ENCODE measurements around the gene MRPL4. TPM values are rescaled to one million over a fixed set of nuclear protein-coding genes. Genes with fewer than 3 reads are reported as not detected.

MRPL4 gene
- total and polyA plus RNA-seq, 10 of the 15 experiments (the other 5 are each of a cell fraction or from before 2014, with no cell fraction given), result 0.79 to 221 (median 112) TPM

DNA sequence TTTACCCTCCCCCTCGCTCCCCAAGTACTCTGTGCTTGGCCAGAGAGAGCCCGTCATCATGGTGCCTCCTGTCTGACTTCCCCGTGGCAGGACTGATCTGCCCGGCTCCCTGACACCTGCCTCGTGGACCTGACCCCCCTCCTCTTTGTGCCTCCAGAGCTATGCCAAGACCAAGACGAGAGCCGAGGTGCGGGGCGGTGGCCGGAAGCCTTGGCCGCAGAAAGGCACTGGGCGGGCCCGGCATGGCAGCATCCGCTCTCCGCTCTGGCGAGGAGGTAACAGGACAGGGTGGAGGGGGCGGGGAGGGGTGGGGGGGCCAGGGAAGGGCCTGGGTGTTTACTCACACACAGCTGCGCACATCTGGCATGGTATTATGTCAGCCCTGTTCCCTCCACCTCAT lies 4.5 kb downstream of the MRPL4 start (continued):
- TF ChIP-seq, protein P1, sequence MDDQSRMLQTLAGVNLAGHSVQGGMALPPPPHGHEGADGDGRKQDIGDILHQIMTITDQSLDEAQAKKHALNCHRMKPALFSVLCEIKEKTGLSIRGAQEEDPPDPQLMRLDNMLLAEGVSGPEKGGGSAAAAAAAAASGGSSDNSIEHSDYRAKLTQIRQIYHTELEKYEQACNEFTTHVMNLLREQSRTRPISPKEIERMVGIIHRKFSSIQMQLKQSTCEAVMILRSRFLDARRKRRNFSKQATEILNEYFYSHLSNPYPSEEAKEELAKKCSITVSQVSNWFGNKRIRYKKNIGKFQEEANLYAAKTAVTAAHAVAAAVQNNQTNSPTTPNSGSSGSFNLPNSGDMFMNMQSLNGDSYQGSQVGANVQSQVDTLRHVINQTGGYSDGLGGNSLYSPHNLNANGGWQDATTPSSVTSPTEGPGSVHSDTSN (IDR thresholded peaks at IDR 0.05; ENCODE audit: insufficient replicate concordance, low read depth, low read length), result no peak
- TF ChIP-seq MYC (IDR thresholded peaks at IDR 0.05; ENCODE audit: insufficient read depth, insufficient read length, insufficient replicate concordance, low read length, severe bottlenecking) (no peak), GABPA (IDR thresholded peaks at IDR 0.05; ENCODE audit: low read depth) (no peak), POU2F2 (IDR thresholded peaks at IDR 0.05; ENCODE audit: borderline replicate concordance, low read depth, low read length) (no peak)
- TF ChIP-seq, protein P2, sequence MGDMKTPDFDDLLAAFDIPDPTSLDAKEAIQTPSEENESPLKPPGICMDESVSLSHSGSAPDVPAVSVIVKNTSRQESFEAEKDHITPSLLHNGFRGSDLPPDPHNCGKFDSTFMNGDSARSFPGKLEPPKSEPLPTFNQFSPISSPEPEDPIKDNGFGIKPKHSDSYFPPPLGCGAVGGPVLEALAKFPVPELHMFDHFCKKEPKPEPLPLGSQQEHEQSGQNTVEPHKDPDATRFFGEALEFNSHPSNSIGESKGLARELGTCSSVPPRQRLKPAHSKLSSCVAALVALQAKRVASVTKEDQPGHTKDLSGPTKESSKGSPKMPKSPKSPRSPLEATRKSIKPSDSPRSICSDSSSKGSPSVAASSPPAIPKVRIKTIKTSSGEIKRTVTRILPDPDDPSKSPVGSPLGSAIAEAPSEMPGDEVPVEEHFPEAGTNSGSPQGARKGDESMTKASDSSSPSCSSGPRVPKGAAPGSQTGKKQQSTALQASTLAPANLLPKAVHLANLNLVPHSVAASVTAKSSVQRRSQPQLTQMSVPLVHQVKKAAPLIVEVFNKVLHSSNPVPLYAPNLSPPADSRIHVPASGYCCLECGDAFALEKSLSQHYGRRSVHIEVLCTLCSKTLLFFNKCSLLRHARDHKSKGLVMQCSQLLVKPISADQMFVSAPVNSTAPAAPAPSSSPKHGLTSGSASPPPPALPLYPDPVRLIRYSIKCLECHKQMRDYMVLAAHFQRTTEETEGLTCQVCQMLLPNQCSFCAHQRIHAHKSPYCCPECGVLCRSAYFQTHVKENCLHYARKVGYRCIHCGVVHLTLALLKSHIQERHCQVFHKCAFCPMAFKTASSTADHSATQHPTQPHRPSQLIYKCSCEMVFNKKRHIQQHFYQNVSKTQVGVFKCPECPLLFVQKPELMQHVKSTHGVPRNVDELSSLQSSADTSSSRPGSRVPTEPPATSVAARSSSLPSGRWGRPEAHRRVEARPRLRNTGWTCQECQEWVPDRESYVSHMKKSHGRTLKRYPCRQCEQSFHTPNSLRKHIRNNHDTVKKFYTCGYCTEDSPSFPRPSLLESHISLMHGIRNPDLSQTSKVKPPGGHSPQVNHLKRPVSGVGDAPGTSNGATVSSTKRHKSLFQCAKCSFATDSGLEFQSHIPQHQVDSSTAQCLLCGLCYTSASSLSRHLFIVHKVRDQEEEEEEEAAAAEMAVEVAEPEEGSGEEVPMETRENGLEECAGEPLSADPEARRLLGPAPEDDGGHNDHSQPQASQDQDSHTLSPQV (IDR thresholded peaks at IDR 0.05), result no peak

All from GM12878 (cell line).